GM18861 (cell line): Measurements from ENCODE around the gene PAX8.
"Not testable (repeated sequence)": the region's sequence is repeated elsewhere in the genome, so short reads cannot be mapped to it uniquely, and the experiment has no call there.

Experiments used
- ATAC-seq: cut with Tn5 transposase; IDR thresholded peaks from one replicate; pipeline ENCODE4 v1.9.1; 2021; ENCODE audit not compliant: unreplicated experiment

Gene PAX8

DNA sequence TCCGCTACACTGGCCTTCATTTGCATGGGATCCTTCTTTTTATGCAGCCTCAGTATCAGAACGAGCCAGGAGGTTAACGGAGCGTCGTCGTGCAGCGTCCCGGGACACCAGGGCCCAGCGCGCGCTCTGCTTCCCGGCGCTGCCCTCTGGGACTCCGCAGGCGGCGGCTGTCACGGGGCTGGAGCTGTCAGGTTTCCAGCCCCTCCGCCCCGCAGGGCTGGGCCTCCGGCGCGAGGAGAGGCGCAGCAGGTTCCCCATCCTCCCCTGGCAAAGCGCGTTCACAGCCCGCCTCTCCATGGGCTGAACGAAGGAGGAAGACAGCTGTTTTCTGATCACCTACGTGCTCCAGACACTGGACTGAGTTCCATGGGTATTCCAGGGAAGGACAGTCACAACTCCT is 12.5 kb upstream of the PAX8 start:
- no peak for ATAC-seq

DNA sequence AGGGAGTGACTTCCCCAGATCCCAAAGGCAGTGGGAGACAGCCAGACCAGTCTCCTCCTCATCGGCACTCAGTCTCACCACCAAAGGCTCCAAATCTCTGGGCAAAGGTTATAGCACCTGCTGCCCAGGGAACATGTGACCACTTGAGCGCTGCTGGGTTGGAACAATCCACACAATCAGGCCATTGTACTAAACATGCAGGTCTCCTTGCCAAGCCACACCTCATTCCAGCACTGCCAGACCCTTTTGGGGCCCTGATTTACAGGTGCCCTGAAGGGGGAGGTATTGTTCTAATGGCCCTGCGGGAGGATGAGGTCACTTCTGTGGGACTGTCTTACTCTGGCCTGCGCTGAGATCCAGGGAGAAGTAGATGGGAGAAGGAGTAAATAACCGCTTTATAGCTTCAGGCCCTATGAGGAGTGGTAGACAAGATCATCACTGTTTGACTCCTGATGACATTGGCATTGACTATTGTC is 10.0 kb upstream of the PAX8 start:
- not testable (repeated sequence) for ATAC-seq

DNA sequence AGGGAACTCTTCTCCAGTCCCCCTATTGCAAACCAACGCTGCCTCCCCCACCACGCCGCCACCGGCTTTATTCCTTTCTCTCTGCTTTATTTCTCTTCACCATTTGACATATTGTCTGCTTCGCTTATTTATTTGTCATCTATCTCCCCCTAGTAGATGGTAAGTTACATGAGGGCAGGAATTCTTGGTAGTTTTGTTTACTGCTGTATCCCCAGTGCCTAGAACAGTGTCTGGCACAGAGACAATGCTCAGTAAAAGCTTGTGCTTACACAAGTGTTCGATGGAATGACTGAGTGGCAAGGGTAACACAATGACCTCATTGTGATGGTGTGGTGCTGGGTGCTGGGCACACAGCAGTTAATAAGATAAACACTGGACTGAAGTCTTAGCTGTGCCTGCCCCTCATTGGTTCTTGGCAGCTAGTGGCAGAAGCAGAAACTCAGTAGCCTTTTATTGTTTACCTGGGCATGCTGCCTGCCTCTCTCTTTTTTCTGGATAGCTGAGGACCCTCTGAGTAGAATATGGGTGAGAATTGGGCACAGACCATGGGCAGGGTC is 9.5 kb upstream of the PAX8 start:
- ATAC-seq = not testable (repeated sequence)

DNA sequence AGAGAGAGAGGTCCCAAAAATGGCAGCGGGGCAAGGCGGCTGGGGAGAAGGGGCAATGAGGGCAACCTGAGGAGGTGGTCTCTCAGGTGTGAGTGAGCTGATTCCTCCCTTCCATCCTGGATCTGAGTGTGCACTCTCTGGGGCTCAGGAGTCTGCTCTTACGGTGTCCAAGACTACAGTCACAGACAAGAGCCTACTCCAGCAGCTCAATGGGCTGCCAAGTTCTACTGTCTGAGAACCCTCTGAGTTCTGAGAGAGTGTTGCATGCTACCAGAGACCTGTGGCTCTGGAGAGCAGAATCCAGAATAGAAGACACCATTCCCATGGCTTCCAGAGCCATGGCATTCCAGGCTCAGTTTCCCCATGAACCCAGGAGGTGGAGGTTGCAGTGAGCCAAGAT is 7.1 kb upstream of the PAX8 start:
- ATAC-seq = no peak

DNA sequence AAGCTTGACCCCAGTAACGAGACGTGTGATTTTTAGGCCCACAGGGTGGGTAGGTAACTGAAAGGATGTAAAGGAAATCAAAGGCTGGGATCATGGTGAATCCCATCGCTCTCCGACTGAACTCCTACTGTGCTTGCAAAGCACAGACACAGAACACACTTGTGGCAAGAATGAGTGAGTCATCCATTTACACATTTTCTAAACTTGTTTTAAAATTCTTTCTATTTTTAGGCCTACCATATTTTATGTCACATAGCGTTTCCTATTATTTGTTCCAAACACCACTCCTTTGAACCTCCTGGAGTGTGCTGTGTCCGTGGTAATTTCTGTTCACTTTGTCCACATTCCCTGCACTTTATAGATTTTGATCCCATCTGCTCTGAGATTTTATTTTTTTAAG is 6.3 kb upstream of the PAX8 start:
- not testable (repeated sequence) for ATAC-seq

DNA sequence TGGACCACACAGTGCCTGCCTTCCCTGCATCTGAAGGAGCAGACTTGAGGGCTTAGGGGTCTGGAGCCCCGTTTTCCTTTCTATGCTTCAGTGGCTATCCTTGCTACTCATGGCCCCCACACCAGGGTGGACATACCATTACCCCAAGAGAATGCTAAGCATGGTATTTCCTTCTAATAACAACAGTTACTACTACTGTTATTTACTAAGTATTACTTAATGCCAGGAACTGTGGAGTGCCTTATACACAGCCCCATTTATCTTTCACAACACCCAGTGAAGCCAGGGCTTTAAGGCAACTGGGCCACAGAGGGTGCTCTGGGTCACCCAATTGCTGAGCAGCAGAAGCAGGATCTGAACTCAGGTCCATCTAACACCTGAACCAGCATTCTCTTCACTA is 5.8 kb upstream of the PAX8 start:
- no peak for ATAC-seq

DNA sequence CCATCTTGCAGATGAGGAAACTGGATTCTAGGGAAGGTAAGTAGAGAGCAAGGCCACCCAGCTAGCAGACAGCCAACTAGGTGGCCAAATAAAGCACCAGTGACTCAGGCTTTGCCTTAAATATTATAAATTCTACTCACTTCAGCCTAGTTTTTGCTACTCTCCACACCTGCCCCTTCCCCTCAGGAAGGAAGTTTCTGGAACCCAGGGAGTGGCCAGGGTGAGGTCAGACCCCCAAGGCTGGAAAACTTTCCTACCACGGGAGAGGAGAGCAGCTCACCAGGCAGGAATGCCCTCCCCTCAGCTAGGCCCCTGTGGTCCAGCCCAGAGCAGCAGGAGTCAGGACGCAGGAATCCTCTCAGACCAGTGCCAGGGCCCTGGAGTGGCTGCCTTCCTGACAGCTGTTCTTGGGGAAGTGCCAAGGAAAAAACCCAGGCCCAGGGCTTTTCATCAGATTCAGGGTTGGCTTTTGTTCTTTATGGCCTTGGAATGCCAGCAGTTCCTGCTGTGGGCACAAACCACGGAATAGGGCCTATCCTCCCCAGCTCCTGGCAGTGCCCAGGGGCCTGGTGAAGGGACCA is 5.1 kb upstream of the PAX8 start:
- no peak for ATAC-seq

DNA sequence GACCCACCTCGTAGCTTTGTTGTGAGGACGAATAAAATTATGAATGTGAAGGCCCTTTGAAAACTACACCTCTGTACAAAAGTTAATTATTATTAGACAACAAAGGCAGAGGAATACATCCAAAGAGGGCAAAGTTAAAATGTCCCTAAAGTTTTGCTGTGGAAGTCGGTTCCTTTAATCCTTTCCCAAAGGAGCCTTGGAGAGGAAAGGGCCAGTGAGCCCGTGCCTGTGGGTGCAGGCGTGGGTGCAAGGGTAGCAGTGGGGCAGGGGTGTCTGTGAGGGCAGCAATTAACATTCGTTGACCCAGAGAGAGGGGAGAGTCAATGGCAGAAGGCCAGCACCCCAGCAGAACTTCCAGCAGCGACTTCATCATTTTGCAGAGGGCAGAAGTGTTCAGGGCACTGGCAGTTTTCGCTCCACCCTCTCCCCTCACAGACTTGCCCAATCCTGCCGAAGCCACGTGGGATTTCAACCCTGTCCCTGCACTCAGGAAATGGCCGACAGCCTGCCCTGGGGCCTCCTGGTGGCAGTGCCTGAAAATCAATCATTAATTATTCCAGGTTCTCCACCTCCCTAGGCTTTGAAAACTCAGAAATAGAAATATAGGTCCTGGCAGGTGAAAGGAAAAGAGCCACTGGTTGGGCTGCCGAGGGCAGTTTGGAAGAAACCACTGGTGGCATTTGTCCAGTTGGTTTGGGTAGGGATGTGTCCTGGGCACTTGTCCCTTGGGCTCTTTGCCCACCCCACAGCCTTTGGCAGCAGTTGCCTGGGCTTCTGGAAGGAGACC is 4.2 kb upstream of the PAX8 start:
- ATAC-seq = no peak

DNA sequence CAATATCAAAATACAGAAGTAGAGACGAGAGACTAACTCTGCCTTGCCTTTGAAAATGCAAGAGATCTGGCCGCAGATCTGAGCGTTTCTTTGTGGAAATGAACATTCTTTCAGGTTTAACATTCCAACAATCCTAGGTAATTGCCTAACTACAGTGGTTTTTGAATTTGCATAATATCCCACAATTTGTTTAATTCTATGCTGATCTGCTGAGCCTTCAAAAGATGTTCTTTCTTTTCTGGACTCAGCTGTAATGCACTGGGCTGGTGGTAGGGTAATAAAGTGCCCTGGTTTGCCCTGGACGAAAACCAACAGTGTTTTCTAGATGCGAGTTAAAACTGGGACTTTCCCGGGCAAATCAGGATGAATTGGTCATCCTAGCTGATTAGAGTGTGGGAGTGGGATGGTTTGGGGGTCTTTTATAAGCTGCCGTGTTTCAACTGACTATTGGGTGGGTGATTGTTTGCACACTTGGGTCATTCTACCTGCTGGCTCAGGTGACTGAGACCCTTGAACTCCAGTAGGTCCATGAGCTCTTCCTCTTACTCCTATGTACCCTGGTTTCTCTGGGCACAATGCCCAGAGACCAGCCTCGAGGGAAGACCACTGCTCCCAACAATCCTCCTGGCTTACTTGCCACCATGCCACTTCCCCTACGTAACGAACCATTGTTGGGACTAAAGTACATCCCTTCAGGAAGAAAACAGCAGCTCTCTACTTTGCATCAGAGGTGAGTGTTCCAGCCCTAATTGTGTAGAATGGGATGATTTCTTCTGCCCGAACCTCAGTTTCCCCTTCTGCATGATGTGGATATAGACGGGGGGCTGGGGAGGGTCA is 3.4 kb upstream of the PAX8 start:
- ATAC-seq = no peak

DNA sequence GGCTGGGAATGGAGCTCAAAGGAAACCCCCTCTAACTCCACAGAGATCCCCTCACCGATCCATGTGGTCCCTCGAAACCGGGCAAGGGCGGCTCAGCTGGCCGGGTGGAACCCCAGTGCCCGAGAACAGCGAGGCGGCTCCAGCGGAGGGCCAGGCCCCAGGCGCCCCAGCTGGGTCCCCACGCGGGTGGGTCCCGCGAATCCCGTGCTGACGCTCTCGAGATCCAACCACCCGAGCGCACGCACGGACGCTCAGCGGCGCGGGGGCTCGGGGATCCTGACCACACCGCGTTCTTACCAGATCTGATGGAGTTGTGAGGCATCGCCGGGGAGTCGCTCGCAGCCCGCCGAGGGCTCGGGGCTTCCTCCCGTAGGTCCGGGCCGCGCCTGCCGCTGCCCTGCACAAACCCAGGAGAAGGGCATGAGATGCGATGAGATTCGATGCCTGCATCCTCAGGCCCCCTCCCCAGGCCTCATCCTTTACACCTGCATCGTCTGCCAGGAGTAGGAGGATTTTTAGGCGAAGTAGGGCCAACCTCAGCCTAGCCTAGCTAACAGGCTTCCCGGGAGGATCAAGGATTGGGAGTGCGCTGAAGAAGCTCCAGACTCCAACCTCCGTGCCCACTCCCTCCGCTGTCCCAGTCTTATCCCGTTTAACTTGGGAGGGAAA is 514 bp downstream of the PAX8 start:
- ATAC-seq = no peak

DNA sequence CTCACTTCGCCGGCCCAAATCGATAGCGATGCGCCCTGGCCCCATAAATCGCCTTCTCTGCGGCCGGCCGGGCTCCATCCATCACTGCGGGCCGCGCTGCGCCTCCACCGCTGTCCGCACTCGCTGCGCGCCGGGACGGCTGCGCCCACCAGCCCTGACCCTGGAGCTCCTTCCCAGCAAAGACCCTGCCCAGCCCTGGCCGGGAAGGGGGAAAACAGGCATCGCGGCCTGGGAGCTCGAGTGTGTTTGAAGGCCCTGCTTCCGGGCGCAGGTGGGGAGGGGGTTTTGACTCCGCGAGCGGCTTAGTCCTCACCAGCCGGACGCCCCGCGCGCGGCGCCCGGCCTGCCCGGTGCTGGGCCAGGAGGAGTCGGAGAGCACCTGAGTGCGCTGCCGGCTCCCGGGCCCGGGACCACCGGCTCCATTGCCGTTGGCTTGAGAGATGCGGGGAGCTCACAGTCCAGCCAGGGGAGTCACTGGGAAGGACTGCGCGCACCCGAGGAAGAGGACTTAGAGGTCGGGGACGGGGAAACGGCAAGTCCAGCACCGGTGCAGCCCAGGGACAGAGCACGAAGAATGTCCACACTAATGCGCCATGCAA is 1.1 kb downstream of the PAX8 start:
- no peak for ATAC-seq

DNA sequence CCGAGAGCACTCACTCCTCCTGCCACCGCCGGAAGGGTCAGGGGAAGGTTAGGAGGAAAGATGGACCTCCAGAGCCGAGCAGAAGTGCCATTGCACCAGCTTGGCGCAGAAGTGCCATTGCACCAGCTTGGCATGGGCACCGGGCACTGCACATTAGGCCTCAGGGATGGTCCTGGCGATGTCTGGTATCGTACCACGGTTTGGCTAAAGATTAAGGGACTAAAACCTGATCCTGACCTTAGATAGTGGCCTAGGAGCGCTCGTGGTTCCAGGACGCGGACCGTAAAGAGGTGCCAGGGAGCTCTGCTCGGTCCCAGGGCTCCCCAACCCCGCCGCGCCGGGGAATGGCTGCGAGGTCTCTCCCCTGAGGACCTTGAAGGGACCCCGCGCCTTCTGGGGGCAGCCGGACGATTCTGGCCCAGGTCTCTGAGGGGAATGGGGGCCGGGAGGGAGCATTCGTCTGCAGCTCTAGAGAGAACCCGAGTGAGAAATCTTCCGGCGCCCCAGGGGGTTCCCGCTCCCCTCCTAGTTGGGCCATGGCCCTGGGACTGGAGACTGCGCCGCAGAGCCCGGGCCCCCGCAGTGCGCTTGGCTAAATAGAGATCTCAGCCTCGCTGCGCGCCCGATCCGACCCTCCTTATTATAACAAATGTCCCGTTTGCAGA is 1.8 kb downstream of the PAX8 start:
- ATAC-seq = no peak

DNA sequence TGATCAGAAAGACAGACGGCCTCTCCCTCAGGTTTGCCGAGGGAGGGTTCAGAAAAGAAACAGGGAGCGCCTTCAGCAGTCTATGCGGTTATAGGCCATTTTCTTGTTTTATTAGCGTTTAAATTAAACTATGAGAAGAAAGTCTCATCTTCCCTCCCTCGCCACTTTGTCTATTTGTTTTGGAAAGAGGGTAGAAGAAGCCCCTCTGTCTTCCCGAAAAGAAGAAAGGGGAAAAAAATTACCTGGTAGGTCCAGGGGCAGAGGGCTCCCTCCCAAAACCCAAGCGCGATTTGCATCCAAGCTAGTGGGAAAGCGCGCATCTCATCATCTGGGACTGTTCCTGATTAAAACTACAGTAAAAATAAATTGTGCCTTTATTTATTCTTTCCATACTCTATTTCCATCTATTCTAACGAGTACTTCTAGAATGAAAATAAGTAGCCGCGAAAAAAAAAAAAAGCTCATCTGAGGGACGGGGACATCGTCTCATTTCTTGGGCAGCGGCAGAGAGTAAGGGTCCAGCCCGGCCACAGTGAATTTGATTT is 2.4 kb downstream of the PAX8 start:
- ATAC-seq = no peak

DNA sequence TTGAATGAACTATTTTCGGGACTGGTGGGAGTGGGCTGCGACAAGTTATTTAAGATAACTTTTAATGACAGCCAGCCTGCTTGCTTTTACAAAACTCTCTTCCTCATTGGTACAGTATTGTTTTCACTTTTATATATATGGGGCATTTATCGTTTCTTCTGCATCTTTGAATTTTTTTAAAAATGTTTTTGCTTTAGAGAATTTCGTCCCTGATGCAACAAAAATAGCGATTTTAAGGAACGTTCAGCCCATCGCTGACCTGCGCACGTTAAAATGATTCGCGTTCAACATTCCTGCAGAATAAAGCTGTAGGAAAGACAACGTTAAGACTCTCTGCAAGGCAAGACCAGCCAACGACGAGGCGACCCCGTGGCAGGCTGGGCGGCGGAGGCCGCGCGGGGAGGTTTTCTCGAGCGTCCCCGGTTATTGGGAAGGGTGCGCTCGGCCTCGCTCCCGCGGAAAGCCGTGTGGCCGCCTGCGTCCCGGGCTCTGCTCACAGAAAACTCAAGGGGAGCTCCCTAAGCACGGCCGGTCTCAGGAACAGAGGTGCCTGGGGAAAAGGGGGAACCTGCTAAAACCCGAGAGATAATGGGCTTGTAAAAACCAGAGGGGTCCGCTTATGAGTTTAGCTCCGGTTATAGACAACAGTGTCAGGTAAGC is 3.0 kb downstream of the PAX8 start:
- ATAC-seq = no peak

DNA sequence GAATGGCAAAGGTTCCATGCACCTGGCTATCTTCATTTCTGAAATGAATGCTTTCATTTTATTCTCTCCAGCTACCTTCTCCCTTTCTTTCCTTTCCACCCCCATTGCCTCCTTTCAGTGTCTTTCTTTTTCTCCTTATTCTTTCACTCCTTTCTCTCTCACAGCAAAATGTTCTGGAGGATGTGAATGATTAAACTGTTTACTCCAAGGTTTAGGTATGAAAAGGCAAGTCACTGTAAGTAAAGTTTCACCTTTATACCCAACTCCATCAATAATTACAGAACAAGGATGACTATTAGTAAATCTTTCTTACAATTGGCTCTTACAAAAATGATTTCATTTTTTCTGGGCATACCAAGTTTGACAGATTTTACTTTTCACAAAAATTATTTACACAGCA is 4.3 kb downstream of the PAX8 start:
- ATAC-seq = no peak

DNA sequence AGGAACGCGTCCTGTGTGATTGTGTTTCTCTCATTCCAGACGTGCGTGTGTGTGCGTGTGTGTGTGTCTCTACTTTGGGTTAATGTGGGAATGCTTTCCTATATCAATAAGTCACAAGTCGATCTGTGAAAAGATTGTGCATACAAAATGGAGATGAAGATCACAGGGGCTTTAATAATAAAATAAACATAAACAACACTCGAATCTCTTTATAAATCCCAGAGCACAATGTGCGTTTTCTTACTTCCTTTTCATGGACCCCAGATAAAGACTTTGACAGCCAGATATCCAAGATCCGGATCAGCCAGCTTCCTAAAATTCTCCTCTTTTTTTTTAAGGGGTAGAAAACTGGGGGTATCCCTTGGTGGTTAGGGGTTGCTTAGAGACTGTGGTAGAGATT is 4.7 kb downstream of the PAX8 start:
- ATAC-seq = no peak

DNA sequence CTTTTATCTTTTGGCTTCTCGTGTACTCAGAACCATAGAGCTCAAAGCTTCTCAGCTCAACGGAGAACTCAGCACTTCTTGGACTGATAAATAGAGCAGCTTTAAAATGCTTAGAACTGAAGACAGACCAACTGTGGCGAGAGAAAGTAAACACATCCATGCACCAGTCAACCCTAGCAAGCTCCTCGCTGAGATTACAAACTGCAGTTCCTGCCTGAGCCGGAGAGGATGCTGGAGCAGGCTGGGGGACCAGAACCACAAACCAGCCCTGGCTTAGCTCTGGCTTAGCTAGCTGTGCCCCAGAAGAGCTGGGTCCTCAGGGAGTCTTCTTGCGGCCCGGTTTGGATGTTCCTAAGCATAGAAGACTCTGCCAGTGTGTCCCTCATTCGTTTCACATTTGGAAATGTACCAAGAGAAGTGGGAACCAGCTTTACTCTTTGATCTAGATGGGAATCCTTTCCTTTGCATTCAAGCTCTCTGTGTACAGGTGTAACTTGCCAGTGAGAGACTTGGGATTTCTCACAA is 5.6 kb downstream of the PAX8 start:
- ATAC-seq = no peak

DNA sequence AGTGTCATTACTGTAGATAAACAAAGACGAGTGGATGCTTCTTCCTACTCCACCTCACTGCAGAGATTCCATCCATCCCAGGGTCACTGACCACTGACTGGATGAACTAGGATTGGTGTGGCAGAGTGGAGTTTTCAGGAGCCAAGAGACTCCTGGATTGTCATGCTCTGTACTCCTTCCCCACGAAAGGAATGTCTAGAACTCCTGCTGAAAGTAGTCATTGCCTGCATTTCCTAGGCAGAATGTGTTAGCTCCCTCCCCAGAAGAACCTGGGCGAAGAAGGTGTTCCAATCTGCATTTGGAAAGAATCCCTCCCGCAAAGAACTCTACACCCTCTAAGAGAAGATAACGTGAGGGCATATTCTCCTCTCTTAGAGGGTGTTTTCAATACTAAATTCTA is 6.2 kb downstream of the PAX8 start:
- no peak for ATAC-seq
